NCI-H1417 treated with DMSO at 0.1 percent for 48 hours (cell line): Measurements from ENCODE around the gene CPPED1.

Source experiments
- DNase-seq: peaks from one replicate; lab custom pipeline; 2025; lab: John Stamatoyannopoulos, UW

CPPED1 gene

GRCh38 chr16:12609937-12610699 is 193.6 kb downstream of the CPPED1 start:
- no peak for DNase-seq
